MM.1S (cell line): ENCODE measurements around the gene NRXN3.

Experiments
- DNase-seq: peaks from one replicate; pipeline ENCODE4 v3.0.0-alpha.2; 2015
- H2AFZ ChIP-seq: fragments of 300-600 bp; sonication (generic); 2 replicates; pipeline ENCODE4 v1.6.0; 2016; ENCODE audit warnings: antibody characterized with exemption, low read length
- H3F3A ChIP-seq: fragments of 300-600 bp; sonication (generic); 2 replicates; pipeline ENCODE4 v1.6.1; 2016; ENCODE audit warnings: mild to moderate bottlenecking, antibody characterized with exemption, low read length, moderate library complexity, mixed read lengths; ENCODE audit not compliant: insufficient read depth
- H3K27ac ChIP-seq: fragments of 300-600 bp; sonication (generic); 2 replicates; pipeline ENCODE4 v1.5.1; 2016; ENCODE audit warnings: mild to moderate bottlenecking, low read length
- H3K27me3 ChIP-seq: fragments of 300-600 bp; sonication (generic); replicated peaks from 2 replicates; pipeline ENCODE4 v1.6.0; 2016; ENCODE audit warnings: low read length; ENCODE audit not compliant: insufficient read depth
- H3K36me3 ChIP-seq: fragments of 300-600 bp; sonication (generic); replicated peaks from 2 replicates; pipeline ENCODE4 v1.6.1; 2016; ENCODE audit warnings: mild to moderate bottlenecking, low read length, mixed read lengths; ENCODE audit not compliant: insufficient read depth
- H3K4me1 ChIP-seq: fragments of 300-600 bp; sonication (generic); 2 replicates; pipeline ENCODE4 v1.6.1; 2016; ENCODE audit warnings: low read length, mixed read lengths
- H3K4me2 ChIP-seq: fragments of 300-600 bp; sonication (generic); 2 replicates; pipeline ENCODE4 v1.6.0; 2016; ENCODE audit warnings: low read depth, low read length
- H3K4me3 ChIP-seq: fragments of 300-600 bp; sonication (generic); 2 replicates; pipeline ENCODE4 v1.5.1; 2016; ENCODE audit warnings: low read length, mixed read lengths
- H3K79me2 ChIP-seq: fragments of 300-600 bp; sonication (generic); 2 replicates; pipeline ENCODE4 v1.6.1; 2016; ENCODE audit warnings: mixed run types, low read length, mixed read lengths
- H3K9ac ChIP-seq: fragments of 300-600 bp; sonication (generic); 2 replicates; pipeline ENCODE4 v1.6.1; 2016; ENCODE audit warnings: low read length, mixed read lengths
- H3K9me2 ChIP-seq: fragments of 300-600 bp; sonication (generic); replicated peaks from 2 replicates; pipeline ENCODE4 v1.6.1; 2016; ENCODE audit warnings: mild to moderate bottlenecking, low read length, mixed read lengths; ENCODE audit not compliant: insufficient read depth
- H3K9me3 ChIP-seq: fragments of 300-600 bp; sonication (generic); replicated peaks from 2 replicates; pipeline ENCODE4 v1.6.1; 2016; ENCODE audit warnings: mild to moderate bottlenecking, low read length, mixed read lengths; ENCODE audit not compliant: insufficient read depth
- H4K20me1 ChIP-seq: fragments of 300-600 bp; sonication (generic); 2 replicates; pipeline ENCODE4 v1.6.1; 2016; ENCODE audit warnings: mild to moderate bottlenecking, low read length, moderate library complexity, mixed read lengths; ENCODE audit not compliant: insufficient read depth
- CTCF ChIP-seq: fragments of 300-600 bp; sonication (generic); IDR thresholded peaks from 2 replicates; pipeline ENCODE4 v1.5.1; 2016; ENCODE audit warnings: antibody characterized with exemption, low read length, mixed read lengths
- EZH2 ChIP-seq: fragments of 300-600 bp; sonication (generic); optimal IDR thresholded peaks from 2 replicates; pipeline ENCODE3; 2017; ENCODE audit warnings: low read depth, mild to moderate bottlenecking, antibody characterized with exemption, low read length, mixed read lengths
- EZH2phosphoT487 ChIP-seq: fragments of 300-600 bp; sonication (generic); IDR thresholded peaks from 2 replicates; pipeline ENCODE4 v1.6.1; 2018; ENCODE audit warnings: antibody characterized with exemption, low read length

NRXN3 gene

GRCh38 chr14:79254069-79254775 is 1084.0 kb downstream of the NRXN3 start:
- H2AFZ ChIP-seq: no peak overlapping the region
- H3K4me2 ChIP-seq: no peak overlapping the region
- H4K20me1 ChIP-seq: no peaks in the 10 kb centered on the region
- no peaks in the 10 kb centered on the region for H3K9me2 ChIP-seq
- TF ChIP-seq EZH2 (no peak), EZH2phosphoT487 (no peak), CTCF (no peak)
- no peaks in the 10 kb centered on the region for H3K27me3 ChIP-seq
- H3K27ac ChIP-seq: no peak overlapping the region
- H3K9me3 ChIP-seq: no peaks in the 10 kb centered on the region
- H3K36me3 ChIP-seq: no peaks in the 10 kb centered on the region
- no peaks in the 10 kb centered on the region for H3K79me2 ChIP-seq
- no peak overlapping the region for H3K4me3 ChIP-seq
- no peaks in the 10 kb centered on the region for H3K4me1 ChIP-seq
- no peak overlapping the region for H3K9ac ChIP-seq
- no peak for DNase-seq
- no peaks in the 10 kb centered on the region for H3F3A ChIP-seq

- Histone ChIP-seq H3K27ac (no peak overlapping the region), H3K4me1 (no peaks in the 10 kb centered on the region), H2AFZ (no peak overlapping the region), H3K27me3 (no peaks in the 10 kb centered on the region), H4K20me1 (no peaks in the 10 kb centered on the region), H3F3A (no peaks in the 10 kb centered on the region), H3K9ac (no peak overlapping the region), H3K79me2 (no peaks in the 10 kb centered on the region), H3K9me3 (no peaks in the 10 kb centered on the region), H3K9me2 (no peaks in the 10 kb centered on the region), H3K4me3 (no peak overlapping the region), H3K36me3 (no peaks in the 10 kb centered on the region), H3K4me2 (no peak overlapping the region)
- no peak for DNase-seq
- no peak for TF ChIP-seq CTCF
- no peak for TF ChIP-seq EZH2
- TF ChIP-seq EZH2phosphoT487: no peak
These were observed 1086.2 kb downstream of the NRXN3 start for GRCh38 chr14:79256380-79256779.

GRCh38 chr14:79260406-79260805 is 1090.2 kb downstream of the NRXN3 start:
- Histone ChIP-seq H3K27ac (no peak overlapping the region), H3F3A (no peaks in the 10 kb centered on the region), H3K27me3 (no peaks in the 10 kb centered on the region), H4K20me1 (no peaks in the 10 kb centered on the region), H3K4me2 (no peak overlapping the region), H3K9me3 (no peaks in the 10 kb centered on the region), H3K4me3 (no peak overlapping the region), H3K79me2 (no peaks in the 10 kb centered on the region), H2AFZ (no peak overlapping the region), H3K9ac (no peak overlapping the region), H3K9me2 (no peaks in the 10 kb centered on the region), H3K36me3 (no peaks in the 10 kb centered on the region), H3K4me1 (no peaks in the 10 kb centered on the region)
- no peak for DNase-seq
- TF ChIP-seq EZH2phosphoT487 (no peak), EZH2 (no peak), CTCF (no peak)
